Endodermal cell (in vitro differentiated cells): ENCODE data around the gene BLCAP. TPM values are rescaled to one million over a fixed set of nuclear protein-coding genes. Genes with fewer than 3 reads are reported as not detected.

Experiments used
- DNase-seq: peaks from one replicate; pipeline ENCODE4 v3.0.0-alpha.2; 2017
- H3K27ac ChIP-seq: 2 replicates; pipeline ENCODE4 v1.5.1; 2013; ENCODE audit warnings: mild to moderate bottlenecking, low read depth, low read length, moderate library complexity
- H3K27me3 ChIP-seq: 2 replicates; pipeline ENCODE4 v1.6.1; 2013; ENCODE audit warnings: mild to moderate bottlenecking, low read length, moderate library complexity; ENCODE audit not compliant: insufficient read depth, control insufficient read depth, poor library complexity, severe bottlenecking
- H3K36me3 ChIP-seq: 2 replicates; pipeline ENCODE4 v1.7.0; 2013; ENCODE audit warnings: mild to moderate bottlenecking, low read length, moderate library complexity; ENCODE audit not compliant: control insufficient read depth, insufficient read depth
- H3K4me1 ChIP-seq: one replicate; pipeline ENCODE4 v1.7.0; 2013; ENCODE audit warnings: low read length; ENCODE audit not compliant: control insufficient read depth, insufficient read depth
- H3K4me3 ChIP-seq: 2 replicates; pipeline ENCODE4 v1.5.1; 2013; ENCODE audit warnings: mild to moderate bottlenecking, low read length, moderate library complexity
- H3K9ac ChIP-seq: 2 replicates; pipeline ENCODE4 v1.6.1; 2013; ENCODE audit warnings: mild to moderate bottlenecking, low read length, moderate library complexity; ENCODE audit not compliant: poor library complexity, severe bottlenecking; ENCODE audit errors: extremely low read depth
- H3K9me3 ChIP-seq: 2 replicates; pipeline ENCODE4 v1.6.1; 2013; ENCODE audit warnings: mild to moderate bottlenecking, low read length, moderate library complexity; ENCODE audit not compliant: control insufficient read depth
- H3K27ac Mint-ChIP-seq: 2 replicates; pipeline ENCODE4 v1.8.0; 2020; ENCODE audit warnings: mixed read lengths
- H3K27me3 Mint-ChIP-seq: 2 replicates; pipeline ENCODE4 v1.8.0; 2021; ENCODE audit warnings: mild to moderate bottlenecking, mixed read lengths; ENCODE audit not compliant: insufficient read depth
- H3K36me3 Mint-ChIP-seq: 2 replicates; pipeline ENCODE4 v1.8.0; 2020; ENCODE audit warnings: low read depth, mixed read lengths
- H3K4me1 Mint-ChIP-seq: 2 replicates; pipeline ENCODE4 v1.8.0; 2020; ENCODE audit warnings: mixed read lengths
- H3K4me3 Mint-ChIP-seq: 2 replicates; pipeline ENCODE4 v1.8.0; 2020; ENCODE audit warnings: mild to moderate bottlenecking, moderate library complexity, mixed read lengths
- H3K9me3 Mint-ChIP-seq: 2 replicates; pipeline ENCODE4 v1.8.0; 2020; ENCODE audit warnings: mild to moderate bottlenecking, mixed read lengths
- WGBS, 2 experiments: methylation state at CpG; one replicate each; pipeline versions ENCODE4 v1.1.5 to v1.1.7; 2013; ENCODE audit warnings: missing lambda C conversion rate in 2 of 2, mixed read lengths in 1 of 2; ENCODE audit not compliant: insufficient coverage in 1 of 2, insufficient read length in 1 of 2; 5-methylcytosine and 5-hydroxymethylcytosine counted together
- total RNA-seq, 2 donors: library from RNA; stranded (reverse); fragmentation: NEBNext Ultra II Directional in 1 of 2; extraction: Animal tissue kit (Norgen Biotek cat#: 25700) in 1 of 2; gene quantifications; 2 replicates in 1 of 2; 3 replicates in 1 of 2; pipeline ENCODE4 v1.2.1, GENCODE V29; 2021
- TF ChIP-seq, protein P1 (sequence below): fragments of 200-600 bp; sonication (generic); conservative IDR thresholded peaks from 2 replicates; pipeline ENCODE4 v1.5.0; 2021; ENCODE audit warnings: antibody characterized with exemption, mild to moderate bottlenecking

BLCAP gene
- total RNA-seq, 2 donors from 2014 or later = 32.5 to 56.5 TPM

DNA sequence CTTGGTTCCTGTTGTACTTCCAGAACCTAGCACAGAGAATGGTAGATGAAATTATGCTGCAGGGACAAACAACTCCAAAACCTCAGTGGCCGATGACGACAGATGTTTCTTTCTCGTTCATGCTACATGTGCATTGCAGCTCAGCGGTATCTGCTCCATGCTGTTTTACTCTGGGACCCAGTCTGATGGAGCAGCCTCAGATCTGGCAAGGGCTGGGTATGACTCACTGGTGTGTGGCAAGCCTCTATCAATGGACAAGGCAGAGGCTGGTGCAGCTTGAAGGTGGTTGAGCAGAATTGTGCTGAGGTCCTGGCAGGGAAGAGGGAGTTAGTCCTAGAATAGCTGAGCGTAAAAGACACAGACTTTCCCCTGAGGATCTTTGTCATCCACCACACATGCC, 10.3 kb upstream of the BLCAP start:
- no peak overlapping the region for H3K4me3 ChIP-seq
- Mint-ChIP-seq H3K36me3 (no peaks in the 10 kb centered on the region), H3K9me3 (no peaks in the 10 kb centered on the region), H3K4me1 (peaks cover 11% of the 10 kb centered on the region), H3K4me3 (no peak overlapping the region), H3K27me3 (no peaks in the 10 kb centered on the region), H3K27ac (no peak overlapping the region)
- no peaks in the 10 kb centered on the region for H3K27me3 ChIP-seq
- WGBS, 2 experiments = 91 to 99% methylated on average over 5 of the region's 5 CpGs
- no peak overlapping the region for H3K27ac ChIP-seq
- H3K36me3 ChIP-seq = no peaks in the 10 kb centered on the region
- no peaks in the 10 kb centered on the region for H3K4me1 ChIP-seq
- DNase-seq = peak; percentile 38
- TF ChIP-seq, protein P1, sequence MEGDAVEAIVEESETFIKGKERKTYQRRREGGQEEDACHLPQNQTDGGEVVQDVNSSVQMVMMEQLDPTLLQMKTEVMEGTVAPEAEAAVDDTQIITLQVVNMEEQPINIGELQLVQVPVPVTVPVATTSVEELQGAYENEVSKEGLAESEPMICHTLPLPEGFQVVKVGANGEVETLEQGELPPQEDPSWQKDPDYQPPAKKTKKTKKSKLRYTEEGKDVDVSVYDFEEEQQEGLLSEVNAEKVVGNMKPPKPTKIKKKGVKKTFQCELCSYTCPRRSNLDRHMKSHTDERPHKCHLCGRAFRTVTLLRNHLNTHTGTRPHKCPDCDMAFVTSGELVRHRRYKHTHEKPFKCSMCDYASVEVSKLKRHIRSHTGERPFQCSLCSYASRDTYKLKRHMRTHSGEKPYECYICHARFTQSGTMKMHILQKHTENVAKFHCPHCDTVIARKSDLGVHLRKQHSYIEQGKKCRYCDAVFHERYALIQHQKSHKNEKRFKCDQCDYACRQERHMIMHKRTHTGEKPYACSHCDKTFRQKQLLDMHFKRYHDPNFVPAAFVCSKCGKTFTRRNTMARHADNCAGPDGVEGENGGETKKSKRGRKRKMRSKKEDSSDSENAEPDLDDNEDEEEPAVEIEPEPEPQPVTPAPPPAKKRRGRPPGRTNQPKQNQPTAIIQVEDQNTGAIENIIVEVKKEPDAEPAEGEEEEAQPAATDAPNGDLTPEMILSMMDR = no peak
- H3K9ac ChIP-seq = no peak overlapping the region
- no peaks in the 10 kb centered on the region for H3K9me3 ChIP-seq

DNA sequence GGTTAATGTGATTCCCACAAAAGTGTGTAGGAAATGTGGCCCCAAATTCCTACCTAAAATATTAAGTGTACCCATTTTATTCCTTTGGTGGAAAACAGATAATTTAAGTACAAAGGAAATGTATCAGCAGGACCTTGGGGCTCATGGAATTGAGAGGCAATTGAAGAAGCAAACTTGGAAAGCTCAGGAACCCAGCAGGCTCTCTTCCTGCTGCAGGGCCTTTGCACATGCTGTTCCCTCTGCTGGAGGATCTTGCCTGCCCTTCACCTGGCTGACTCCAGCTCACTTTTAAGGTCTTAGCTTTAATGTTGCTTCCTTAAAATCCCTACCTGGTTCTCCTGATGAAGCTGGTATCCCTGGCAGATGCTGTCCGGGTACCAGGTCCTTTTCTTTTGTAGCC, 9.8 kb upstream of the BLCAP start:
- H3K4me3 ChIP-seq = no peak overlapping the region
- TF ChIP-seq, protein P1 = no peak
- no peak for DNase-seq
- Mint-ChIP-seq H3K36me3 (no peaks in the 10 kb centered on the region), H3K4me3 (no peak overlapping the region), H3K27me3 (no peaks in the 10 kb centered on the region), H3K27ac (no peak overlapping the region), H3K9me3 (no peaks in the 10 kb centered on the region), H3K4me1 (peaks cover 11% of the 10 kb centered on the region)
- H3K4me1 ChIP-seq = no peaks in the 10 kb centered on the region
- H3K27me3 ChIP-seq = no peaks in the 10 kb centered on the region
- no peak overlapping the region for H3K27ac ChIP-seq
- H3K9ac ChIP-seq = no peak overlapping the region
- 94% methylated on average over 1 of the region's 1 CpG; no CpG with 5 or more reads in 1 of the 2 experiments for WGBS, 2 experiments
- no peaks in the 10 kb centered on the region for H3K9me3 ChIP-seq
- H3K36me3 ChIP-seq = no peaks in the 10 kb centered on the region

DNA sequence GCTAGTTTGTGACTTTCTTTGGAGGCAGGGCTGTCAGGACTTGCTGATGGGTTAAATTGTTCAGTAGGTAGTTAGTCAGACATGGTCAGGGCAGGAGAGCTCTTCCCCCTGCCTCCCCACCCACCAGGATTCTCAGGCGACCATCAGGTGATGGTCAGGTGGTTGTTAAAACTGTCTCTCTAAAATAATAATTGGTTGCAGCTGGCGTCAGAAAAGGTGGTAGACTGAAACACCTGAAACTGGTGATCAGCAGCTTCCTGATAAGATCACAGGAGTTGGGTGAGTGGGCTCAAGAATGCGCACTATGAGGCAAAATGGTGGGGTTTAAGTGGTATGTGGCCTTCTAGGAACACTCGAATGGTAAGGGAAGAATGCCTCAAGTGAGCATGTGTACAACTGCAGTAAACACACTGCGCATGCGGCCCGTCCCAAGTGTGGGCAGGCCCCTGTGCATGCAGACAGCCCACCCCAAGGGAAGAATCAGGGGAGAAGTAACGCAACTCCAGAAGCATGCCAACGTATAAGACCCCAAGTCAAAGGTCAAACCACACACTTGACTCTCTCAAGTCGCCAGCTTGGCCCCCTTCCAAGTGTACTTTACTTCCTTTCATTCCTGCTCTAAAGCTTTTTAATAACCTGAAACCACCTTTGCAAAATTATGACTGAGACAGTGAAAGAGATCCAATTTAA, 7.9 kb upstream of the BLCAP start:
- 90 to 92% methylated on average over 7 to 10 of the region's 10 CpGs for WGBS, 2 experiments
- H3K9me3 Mint-ChIP-seq = no peaks in the 10 kb centered on the region
- Histone ChIP-seq H3K27ac (no peak overlapping the region), H3K27me3 (no peaks in the 10 kb centered on the region), H3K4me3 (no peak overlapping the region), H3K36me3 (no peaks in the 10 kb centered on the region), H3K9ac (no peak overlapping the region), H3K9me3 (no peaks in the 10 kb centered on the region), H3K4me1 (no peaks in the 10 kb centered on the region)
- H3K36me3 Mint-ChIP-seq = no peaks in the 10 kb centered on the region
- H3K27me3 Mint-ChIP-seq = no peaks in the 10 kb centered on the region
- H3K27ac Mint-ChIP-seq = no peak overlapping the region
- TF ChIP-seq, protein P1 = no peak
- H3K4me3 Mint-ChIP-seq = no peak overlapping the region
- peaks cover 11% of the 10 kb centered on the region for H3K4me1 Mint-ChIP-seq
- peak; percentile 24 for DNase-seq
